ENCODE results near the gene TRAF3. TPM values are rescaled to one million over a fixed set of nuclear protein-coding genes. Genes with fewer than 3 reads are reported as not detected.

Gene TRAF3
- total and polyA plus RNA-seq, 10 donors: 11.1 to 61.5 (median 39.1) TPM

- Histone ChIP-seq H3K27me3 (replicated peaks in 1 of 7) (no peaks in the 10 kb centered on the region), H3K27ac (no peak overlapping the region), H3K4me1 (peaks cover 0 to 43% (median 24%) of the 10 kb centered on the region in 6 donors), H3K9me3 (no peaks in the 10 kb centered on the region), H3K4me3 (no peak overlapping the region), H3K36me3 (peaks cover 3 to 93% (median 75%) of the 10 kb centered on the region in 6 donors)
- TF ChIP-seq POLR2AphosphoS5 (IDR thresholded peaks at IDR 0.05) (peak in 1 of 3 donors; percentile 20), POLR2A (IDR thresholded peaks at IDR 0.05) (no peak), CTCF (IDR thresholded peaks at IDR 0.05 in 8 of 11, conservative IDR thresholded peaks at IDR 0.05 in 3 of 11) (no peak)
- 90 to 97% (median 94%) methylated on average over 29 of the region's 29 CpGs for WGBS, 5 donors
- no peak for DNase-seq
- intact Hi-C loops (cut with DNase I; ENCODE audit: low total_unique reads): no loop called here
These were observed 168.3 kb downstream of the TRAF3 start for GRCh38 chr14:102945346-102946130.

- intact Hi-C loops (cut with DNase I; ENCODE audit: low total_unique reads): no loop called here
- DNase-seq: no peak
- H3K4me3 ChIP-seq: no peak overlapping the region
- H3K4me1 ChIP-seq: peaks cover 0 to 30% (median 13%) of the 10 kb centered on the region in 6 donors
- no peaks in the 10 kb centered on the region for H3K9me3 ChIP-seq
- H3K27me3 ChIP-seq (replicated peaks in 1 of 7): no peaks in the 10 kb centered on the region
- H3K36me3 ChIP-seq: peaks cover 3 to 95% (median 78%) of the 10 kb centered on the region in 6 donors
- H3K27ac ChIP-seq: peak overlapping the region in 2 of 8 donors; percentile 54 to 63
- 86 to 96% (median 92%) methylated on average over 22 to 27 of the region's 27 CpGs for WGBS, 5 donors
- no peak for TF ChIP-seq CTCF (IDR thresholded peaks at IDR 0.05 in 8 of 11, conservative IDR thresholded peaks at IDR 0.05 in 3 of 11)
- TF ChIP-seq POLR2A (IDR thresholded peaks at IDR 0.05): no peak
- TF ChIP-seq POLR2AphosphoS5 (IDR thresholded peaks at IDR 0.05): no peak
These were observed 170.3 kb downstream of the TRAF3 start for GRCh38 chr14:102947321-102948103.

GRCh38 chr14:102948698-102949061 lies 171.4 kb downstream of the TRAF3 start:
- peaks cover 0 to 30% (median 13%) of the 10 kb centered on the region in 6 donors for H3K4me1 ChIP-seq
- no peaks in the 10 kb centered on the region for H3K27me3 ChIP-seq (replicated peaks in 1 of 7)
- TF ChIP-seq POLR2A (IDR thresholded peaks at IDR 0.05): no peak
- no peak for TF ChIP-seq POLR2AphosphoS5 (IDR thresholded peaks at IDR 0.05)
- TF ChIP-seq CTCF (IDR thresholded peaks at IDR 0.05 in 8 of 11, conservative IDR thresholded peaks at IDR 0.05 in 3 of 11): no peak
- DNase-seq: no peak
- peaks cover 3 to 95% (median 77%) of the 10 kb centered on the region in 6 donors for H3K36me3 ChIP-seq
- H3K9me3 ChIP-seq: no peaks in the 10 kb centered on the region
- peak overlapping the region in 5 of 8 donors; percentile 42 to 75 (median 63) for H3K27ac ChIP-seq
- WGBS, 5 donors: 33 to 75% (median 60%) methylated on average over 4 to 9 of the region's 9 CpGs
- H3K4me3 ChIP-seq: no peak overlapping the region
- intact Hi-C loops (cut with DNase I; ENCODE audit: low total_unique reads): no loop called here

Measured in spleen (tissue), 11 donors.